Frontal cortex (tissue), 4 donors: ENCODE results near the gene HMCN1. TPM values are rescaled to one million over a fixed set of nuclear protein-coding genes. Genes with fewer than 3 reads are reported as not detected.

Experiments
- DNase-seq, 2 donors: peaks; one replicate each; pipeline ENCODE4 v3.0.0; 2012; ENCODE audit warnings: low spot score in 2 of 2
- FAIRE-seq: peaks from 2 replicates; lab custom pipeline; 2012; peaks lifted over from hg19 to GRCh38; lab: Jason Lieb, UNC
- total RNA-seq: library from RNA; depleted of rRNA; stranded (reverse); fragments of >200 nt; gene quantifications from one replicate; pipeline ENCODE4 v1.2.3, GENCODE V29; 2014
- donor health status: control.
- donor health status: control.
- donor health status: control.

The HMCN1 gene
- total RNA-seq, 1 donor from 2014 or later: 1.6 TPM

GRCh38 chr1:186059311-186059710 is 325.1 kb downstream of the HMCN1 start:
- FAIRE-seq (no peak), DNase-seq (no peak)

GRCh38 chr1:186059752-186060151 is 325.6 kb downstream of the HMCN1 start:
- DNase-seq: no peak
- FAIRE-seq: no peak

DNA sequence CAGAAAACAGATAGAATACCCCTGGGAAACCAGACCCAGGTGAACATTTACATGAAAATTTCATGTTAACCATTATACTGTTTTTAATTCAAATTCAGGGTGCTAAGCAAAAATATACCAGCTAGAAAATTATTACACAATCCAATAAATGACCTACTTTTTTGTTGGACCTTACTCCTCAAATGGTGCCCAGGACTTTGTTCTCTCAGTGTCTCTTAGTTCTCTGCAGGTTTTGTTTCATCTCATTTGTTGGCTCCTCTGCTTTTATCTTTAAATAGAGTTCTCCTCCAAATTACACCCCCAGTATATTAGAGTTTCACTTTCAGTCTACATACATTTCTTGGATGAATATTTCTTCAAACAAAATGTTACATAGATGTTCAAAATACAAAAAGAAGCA is 326.0 kb downstream of the HMCN1 start:
- FAIRE-seq (no peak), DNase-seq (no peak)

DNA sequence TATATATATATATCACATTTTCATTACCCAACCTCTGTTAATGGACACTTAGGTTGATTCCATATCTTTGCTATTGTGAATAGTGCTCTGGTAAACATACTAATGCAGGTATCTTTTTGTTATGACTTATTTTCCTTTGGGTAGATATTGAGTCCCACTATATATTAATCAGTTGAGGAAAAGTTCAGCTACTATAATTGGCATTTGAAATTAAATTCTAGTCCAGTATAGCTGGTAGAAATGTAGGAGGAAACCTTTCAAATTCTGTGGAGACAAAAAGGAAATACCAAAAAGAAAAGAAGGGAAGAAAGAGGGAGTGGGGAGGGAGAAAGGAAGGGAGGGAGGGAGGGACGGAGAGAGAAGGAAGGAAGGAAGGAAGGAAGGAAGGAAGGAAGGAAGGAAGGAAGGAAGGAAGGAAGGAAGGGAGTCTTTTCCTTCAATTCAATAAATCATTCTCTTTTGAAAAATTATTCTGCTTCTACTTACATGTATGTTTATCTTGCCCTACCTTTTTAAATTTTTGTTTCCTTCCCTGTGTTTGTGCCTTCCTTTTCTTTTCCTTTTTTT is 329.0 kb downstream of the HMCN1 start:
- FAIRE-seq (no peak), DNase-seq (no peak)

DNA sequence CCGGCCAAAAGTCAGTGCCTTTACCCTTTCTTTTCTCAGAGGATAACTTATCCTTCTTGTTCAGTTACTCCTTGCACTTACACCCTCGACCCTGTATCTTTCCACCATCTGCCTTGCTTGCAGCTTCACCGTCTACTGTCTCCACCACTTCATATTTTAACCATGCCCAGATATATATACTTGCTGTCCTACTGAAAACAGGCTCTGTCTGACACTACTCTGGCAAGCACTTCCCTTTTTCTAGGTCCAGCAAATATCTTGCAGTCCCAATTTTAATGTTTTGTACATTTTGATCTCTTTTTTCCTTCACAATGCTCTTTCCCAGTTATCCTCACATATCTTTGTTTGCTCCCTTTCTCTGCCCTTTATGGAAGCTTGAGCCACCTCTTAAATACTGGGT is 332.2 kb downstream of the HMCN1 start:
- FAIRE-seq: no peak
- DNase-seq: no peak

GRCh38 chr1:186073697-186074096 is 339.5 kb downstream of the HMCN1 start:
- DNase-seq (no peak), FAIRE-seq (no peak)

DNA sequence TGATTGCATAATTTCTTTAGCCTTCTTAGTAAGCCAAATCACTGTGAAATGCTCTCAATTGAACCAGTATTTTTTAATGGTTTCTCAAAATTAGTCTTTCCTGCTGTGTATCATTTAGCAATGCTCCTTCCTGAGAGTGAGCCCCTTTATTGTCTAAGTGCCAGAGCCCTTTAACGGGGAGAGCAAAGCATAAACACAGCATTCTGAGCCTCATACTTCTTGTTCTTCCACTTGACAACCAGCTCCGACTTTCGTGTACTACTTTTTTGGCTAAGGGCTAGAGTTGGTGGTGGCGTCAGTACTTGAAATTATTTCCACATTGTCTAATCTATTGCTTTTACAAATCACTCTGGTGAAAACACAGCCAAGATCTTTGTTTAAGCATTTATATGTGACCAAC is 341.8 kb downstream of the HMCN1 start:
- FAIRE-seq (no peak), DNase-seq (no peak)

GRCh38 chr1:186078245-186078644 is 344.1 kb downstream of the HMCN1 start:
- FAIRE-seq (no peak), DNase-seq (no peak)

GRCh38 chr1:186079084-186079684 is 345.0 kb downstream of the HMCN1 start:
- no peak for DNase-seq
- no peak for FAIRE-seq

DNA sequence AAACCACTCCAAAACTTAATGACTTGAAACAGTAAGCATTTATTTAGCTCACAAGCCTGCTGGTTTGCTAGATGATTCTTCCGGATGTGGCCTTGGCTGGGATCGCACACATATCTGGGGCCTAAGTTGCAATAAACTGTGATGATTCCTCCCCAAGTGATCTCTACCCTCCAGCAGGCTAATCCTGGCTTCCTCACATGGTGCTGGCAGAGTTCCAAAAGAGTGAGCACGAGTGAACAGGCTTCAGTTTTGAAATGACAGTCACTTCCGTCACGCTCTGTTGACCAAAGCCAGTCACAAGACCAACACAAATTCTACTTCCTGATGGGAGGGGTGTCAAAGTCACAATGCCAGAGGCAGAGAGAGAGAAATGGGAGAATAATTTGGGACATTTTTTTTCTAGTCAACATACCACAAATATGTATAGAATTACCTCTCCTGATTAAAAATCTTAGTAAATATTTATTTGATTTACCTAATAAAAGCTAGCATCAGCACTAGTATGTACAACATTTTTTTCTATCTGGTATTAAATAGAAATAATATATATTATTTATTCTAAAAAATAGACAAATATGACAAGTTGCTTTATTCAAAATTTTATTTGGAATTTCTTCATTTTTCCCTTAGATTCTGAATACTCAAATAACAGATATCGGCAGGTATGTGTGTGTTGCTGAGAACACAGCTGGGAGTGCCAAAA is 348.2 kb downstream of the HMCN1 start:
- FAIRE-seq: no peak
- no peak for DNase-seq

- FAIRE-seq: no peak
These were observed 352.4 kb downstream of the HMCN1 start for GRCh38 chr1:186086583-186086982.

GRCh38 chr1:186089940-186090339 is 355.7 kb downstream of the HMCN1 start:
- FAIRE-seq (no peak), DNase-seq (no peak)

More at GRCh38 chr1:186086583-186086982, 352.4 kb downstream of the HMCN1 start:
- DNase-seq: no peak

GRCh38 chr1:186091222-186091720 is 357.1 kb downstream of the HMCN1 start:
- FAIRE-seq (no peak), DNase-seq (no peak)

- no peak for FAIRE-seq
- DNase-seq: no peak
These were observed 359.2 kb downstream of the HMCN1 start for GRCh38 chr1:186093437-186093836.

GRCh38 chr1:186094172-186094571 is 360.0 kb downstream of the HMCN1 start:
- DNase-seq: no peak
- FAIRE-seq: no peak

DNA sequence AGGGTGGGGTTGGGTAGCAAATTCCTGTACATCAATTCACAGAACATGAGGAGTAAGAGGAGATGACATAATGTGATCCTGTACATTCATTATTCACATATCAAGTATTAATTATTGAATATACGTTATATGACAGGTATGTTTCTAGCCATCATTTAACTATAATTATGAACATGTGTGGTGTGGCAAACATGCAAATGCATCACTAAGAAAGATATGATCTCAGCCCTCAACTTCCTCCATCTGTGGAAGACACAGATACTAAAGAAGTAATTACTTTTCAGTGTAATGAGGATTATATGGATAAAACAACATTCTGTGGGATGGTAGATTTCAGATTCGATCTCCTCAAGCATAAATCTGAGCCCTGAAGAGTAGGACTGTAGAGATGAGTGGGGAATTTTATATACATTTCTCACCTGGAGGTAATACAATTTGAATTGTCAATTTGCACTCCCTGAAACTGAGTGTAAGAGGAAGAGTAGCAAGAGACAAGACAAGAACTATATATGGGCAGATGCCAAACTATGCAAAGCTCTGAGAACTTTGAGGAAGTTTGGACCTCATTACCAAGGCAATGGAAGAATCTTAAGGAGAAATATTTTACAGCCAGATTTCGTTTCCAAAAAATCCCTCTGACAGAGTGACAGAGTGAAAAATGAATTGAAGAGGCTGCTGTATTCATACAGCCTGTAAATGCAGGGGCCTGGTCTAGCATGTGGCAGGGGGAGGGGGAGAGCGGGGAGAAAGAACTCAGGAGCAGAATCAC is 365.3 kb downstream of the HMCN1 start:
- FAIRE-seq: no peak
- no peak for DNase-seq

- DNase-seq: no peak
- FAIRE-seq: no peak
These were observed 367.9 kb downstream of the HMCN1 start for GRCh38 chr1:186102107-186102506.

- FAIRE-seq (no peak), DNase-seq (no peak)
These were observed 368.5 kb downstream of the HMCN1 start for GRCh38 chr1:186102547-186103148.

DNA sequence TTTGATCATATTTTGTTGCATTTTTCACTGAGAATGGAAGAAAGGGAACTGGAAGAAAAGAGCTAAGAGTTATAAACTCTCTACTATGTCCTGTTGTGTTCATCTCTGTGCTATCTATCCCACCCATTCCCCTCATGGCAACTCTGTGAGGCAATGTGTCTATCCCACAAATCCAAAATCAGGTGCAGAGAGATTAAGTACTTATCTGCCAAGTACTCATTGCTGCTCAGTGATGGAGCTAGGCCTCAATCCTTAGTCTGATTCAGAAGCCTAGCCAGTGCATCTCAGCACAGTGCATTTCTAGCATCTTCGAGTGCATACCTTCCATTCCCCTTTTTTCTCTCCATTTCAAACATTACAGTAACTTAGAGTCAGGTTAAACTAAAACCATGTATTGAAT is 370.3 kb downstream of the HMCN1 start:
- DNase-seq (no peak), FAIRE-seq (no peak)

DNA sequence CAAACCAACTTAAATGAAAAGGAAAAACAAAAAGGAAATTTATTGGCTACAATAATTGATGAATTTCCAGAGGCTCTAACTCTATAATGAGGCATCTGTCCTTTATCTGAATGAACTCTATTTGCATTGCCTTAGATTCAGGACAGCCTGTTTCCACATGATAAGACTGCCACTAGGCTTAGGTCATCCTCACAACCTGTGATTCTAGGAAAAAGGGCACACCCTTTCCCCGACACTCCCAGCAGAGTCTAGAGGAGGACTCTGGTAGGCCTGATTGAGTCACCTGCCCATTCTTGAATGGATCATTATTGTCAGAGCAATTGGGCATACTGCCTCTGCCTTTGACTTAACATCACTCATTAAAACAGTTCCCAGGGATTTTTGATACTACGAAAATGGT is 378.1 kb downstream of the HMCN1 start:
- FAIRE-seq (no peak), DNase-seq (no peak)
